C4-2B (cell line): Measurements from ENCODE around the gene SLX4IP.
A peak's percentile ranks its signal among the peaks of the same experiment; 100 is the strongest.

Experiments
- H3K27ac ChIP-seq: fragments of 450-650 bp; 2 replicates; pipeline ENCODE4 v1.5.1; 2017
- ZFX ChIP-seq: fragments of 450-650 bp; IDR thresholded peaks from 2 replicates; pipeline ENCODE4 v1.6.1; 2017
- TF ChIP-seq, protein P1 (sequence below): fragments of 450-650 bp; conservative IDR thresholded peaks from 2 replicates; pipeline ENCODE4 v1.5.1; 2017; ENCODE audit warnings: mild to moderate bottlenecking

The SLX4IP gene

DNA sequence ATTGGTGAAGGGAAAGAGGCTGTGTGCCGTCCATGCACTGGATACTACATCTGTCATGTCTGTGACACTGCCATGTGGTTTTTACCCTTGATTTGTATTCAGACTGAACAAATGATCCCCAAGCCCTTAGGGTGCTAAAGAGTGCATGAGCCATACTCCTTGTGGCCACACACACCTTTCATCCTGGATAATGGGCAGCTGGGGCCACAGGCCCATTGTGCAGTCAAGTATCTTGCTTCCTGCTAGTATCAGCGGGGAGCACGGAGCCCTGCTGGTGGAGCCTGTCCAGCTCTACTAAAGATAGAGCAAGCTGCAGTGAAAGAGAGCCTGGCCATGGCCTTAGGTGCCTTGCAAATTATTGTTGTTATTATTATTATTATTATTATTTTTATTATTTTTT lies 75.1 kb downstream of the SLX4IP start:
- H3K27ac ChIP-seq, result no peak overlapping the region
- TF ChIP-seq, protein P1, sequence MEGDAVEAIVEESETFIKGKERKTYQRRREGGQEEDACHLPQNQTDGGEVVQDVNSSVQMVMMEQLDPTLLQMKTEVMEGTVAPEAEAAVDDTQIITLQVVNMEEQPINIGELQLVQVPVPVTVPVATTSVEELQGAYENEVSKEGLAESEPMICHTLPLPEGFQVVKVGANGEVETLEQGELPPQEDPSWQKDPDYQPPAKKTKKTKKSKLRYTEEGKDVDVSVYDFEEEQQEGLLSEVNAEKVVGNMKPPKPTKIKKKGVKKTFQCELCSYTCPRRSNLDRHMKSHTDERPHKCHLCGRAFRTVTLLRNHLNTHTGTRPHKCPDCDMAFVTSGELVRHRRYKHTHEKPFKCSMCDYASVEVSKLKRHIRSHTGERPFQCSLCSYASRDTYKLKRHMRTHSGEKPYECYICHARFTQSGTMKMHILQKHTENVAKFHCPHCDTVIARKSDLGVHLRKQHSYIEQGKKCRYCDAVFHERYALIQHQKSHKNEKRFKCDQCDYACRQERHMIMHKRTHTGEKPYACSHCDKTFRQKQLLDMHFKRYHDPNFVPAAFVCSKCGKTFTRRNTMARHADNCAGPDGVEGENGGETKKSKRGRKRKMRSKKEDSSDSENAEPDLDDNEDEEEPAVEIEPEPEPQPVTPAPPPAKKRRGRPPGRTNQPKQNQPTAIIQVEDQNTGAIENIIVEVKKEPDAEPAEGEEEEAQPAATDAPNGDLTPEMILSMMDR, result no peak
- no peak for TF ChIP-seq ZFX

DNA sequence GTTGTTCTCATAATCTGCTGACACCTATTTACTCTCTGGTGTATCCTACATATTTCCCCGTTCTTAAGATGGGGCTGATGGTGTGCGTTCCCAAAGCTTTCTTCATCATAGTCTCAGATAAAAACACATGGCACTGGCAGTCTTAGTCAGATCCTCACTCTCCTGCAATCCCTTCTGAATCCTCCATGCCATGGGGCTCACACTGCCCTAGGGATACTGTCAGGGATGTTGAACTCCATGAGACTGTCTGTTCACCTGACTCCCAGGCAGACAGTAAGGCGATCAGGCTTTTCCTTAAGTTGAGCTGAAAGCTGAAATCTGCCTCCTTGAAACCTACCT lies 76.0 kb downstream of the SLX4IP start:
- H3K27ac ChIP-seq, result peak overlapping the region; percentile 69
- TF ChIP-seq, protein P1, result no peak
- TF ChIP-seq ZFX, result no peak

DNA sequence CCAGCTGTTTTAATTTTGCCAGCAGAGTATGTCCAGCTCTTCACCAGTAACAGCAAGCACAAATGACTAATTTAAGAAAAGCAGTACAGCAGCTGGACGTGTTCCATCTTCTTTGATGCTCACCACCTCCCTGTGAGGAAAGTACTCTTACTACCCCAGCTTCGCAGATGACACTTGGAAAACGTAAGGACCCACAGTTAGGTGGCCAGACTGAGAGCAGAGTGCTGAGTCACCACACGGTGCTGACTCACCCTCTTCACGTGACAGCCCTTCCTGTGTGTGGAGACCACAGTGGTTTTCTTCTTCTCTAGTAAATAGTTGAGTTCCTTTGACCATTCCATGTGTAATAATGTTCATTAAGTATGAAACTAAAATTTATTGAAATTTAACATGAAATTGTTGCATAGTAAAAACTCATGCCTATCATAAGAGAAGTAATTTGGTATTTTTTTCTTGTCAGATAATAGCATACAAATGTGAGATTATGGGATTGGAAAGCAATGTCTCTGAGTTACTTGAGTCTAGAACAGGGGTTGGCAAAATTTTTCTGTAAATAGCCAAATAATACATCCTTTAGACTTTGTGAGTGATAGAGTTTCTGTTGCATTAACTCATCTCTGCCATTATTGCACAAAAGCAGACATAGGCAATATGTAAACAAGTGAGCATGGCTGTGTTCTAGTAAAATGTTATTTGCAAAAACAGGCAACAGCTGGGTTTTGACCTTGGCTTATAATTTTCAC lies 76.6 kb downstream of the SLX4IP start:
- TF ChIP-seq ZFX, result no peak
- TF ChIP-seq, protein P1, result no peak
- H3K27ac ChIP-seq, result peak overlapping the region; percentile 69

DNA sequence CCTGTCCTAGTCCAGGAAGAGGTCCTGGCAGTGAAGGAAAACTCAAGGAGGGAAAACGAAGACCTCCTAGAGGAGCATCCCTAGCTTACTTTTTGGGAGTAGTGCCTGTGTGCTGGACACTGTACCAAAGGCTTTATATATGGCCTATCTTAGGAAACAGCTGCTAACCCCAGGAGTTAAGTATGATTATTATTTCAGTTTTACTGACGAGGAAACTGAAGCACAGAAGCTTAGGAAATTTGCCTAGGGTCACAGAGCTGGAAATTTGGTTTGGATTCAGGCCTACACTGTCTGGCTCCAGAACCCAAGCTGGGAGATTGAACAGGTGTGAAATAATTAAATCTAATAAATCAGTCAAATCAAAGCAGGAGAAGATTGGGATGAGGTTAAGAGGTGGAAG lies 78.0 kb downstream of the SLX4IP start:
- no peak overlapping the region for H3K27ac ChIP-seq
- TF ChIP-seq, protein P1, result no peak
- TF ChIP-seq ZFX, result no peak

DNA sequence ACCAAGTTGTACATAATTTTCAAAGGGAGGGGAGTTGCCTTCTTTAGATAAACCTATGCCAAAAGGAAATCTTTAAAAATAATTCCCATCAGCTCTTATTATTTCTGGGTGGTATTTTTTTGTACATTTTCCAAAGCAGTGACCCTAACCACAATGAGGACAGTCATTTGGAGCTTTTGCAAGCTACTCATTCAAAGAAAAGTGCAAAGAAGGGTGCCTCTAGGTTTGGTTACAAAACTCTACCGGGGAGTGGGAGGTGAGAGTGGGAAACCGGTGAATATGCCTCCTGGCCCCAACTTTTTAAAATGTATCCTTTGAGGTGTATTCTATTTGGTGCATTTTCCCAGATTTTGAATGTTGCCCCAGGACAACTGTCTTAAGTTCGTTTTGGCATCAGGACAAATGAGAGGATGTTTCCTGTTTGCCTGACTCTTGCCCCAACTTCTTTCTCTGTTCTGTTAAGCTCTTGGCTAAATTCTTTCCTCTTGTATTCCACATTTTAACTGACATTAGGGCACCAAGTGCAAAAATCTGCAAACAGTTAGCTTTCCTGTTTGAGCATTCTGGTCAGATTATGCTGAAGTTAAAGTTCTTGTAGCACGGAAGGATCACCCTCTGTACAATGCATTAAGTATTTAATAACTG lies 78.9 kb downstream of the SLX4IP start:
- no peak overlapping the region for H3K27ac ChIP-seq
- no peak for TF ChIP-seq ZFX
- TF ChIP-seq, protein P1, result no peak

DNA sequence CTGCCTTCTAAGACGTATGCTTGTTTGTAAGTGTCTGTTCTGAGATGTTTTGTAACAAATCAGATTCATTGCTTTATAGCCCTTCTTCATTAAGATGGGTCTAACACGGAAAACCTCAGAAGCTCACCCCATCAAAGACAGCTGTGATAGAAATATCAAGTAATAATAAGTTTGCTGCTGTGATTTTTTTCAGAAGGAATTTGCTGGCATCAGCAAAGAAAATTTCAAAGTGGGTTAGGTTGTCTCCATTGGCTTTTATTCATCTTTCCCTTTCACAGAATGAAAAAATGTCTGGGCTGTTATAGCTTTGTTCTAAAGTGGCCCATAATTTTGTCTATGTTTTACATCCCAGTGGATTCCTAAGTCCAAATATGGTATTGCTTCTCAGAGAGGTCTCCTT lies 81.4 kb downstream of the SLX4IP start:
- TF ChIP-seq, protein P1, result no peak
- no peak for TF ChIP-seq ZFX
- no peak overlapping the region for H3K27ac ChIP-seq

DNA sequence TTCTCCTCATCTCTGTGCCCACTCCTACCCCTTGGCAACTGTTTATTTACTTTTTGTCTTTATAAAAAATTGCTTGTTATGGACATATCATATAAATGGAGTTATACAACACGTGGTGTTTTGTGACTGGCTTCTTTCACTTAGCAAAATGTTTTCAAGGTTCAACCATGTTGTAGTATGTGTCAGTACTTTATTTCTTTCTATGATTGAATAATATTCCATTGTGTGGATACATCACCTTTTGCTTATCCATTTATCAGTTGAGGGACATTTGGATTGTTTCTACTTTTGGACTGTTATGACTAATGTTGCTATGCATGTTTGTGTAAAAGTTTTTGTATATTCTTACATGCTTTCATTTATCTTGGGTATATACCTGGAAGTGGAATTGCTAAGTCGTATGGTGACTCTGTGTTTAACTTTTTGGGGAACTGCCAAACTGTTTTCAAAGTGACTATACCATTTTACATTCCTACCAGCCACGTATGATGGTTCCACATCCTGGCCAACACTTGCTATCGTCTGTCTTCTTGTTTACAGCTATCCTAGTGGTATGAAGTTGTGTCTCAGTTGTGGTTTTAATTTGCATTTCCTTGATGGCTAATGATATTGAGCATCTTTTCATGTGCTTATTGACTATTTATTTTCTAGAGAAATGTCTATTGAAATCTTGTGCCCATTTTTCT lies 84.4 kb downstream of the SLX4IP start:
- TF ChIP-seq ZFX, result no peak
- TF ChIP-seq, protein P1, result no peak
- H3K27ac ChIP-seq, result no peak overlapping the region
